PC-9 (cell line): ENCODE data around the gene MMP19. TPM values are rescaled to one million over a fixed set of nuclear protein-coding genes. Genes with fewer than 3 reads are reported as not detected.

Experiments used
- BruUV-seq: library from RNA; stranded (reverse); fragments of 400-500 nt; replicated peaks from 2 replicates; lab custom pipeline; 2021; lab: Mats Ljungman, UMichigan
- CTCF ChIA-PET: fragments of 300-600 bp; sonication (Branson Sonifier 250); formaldehyde crosslinking; loops from one replicate; lab custom pipeline; 2022; ENCODE audit warnings: antibody characterized with exemption; lab: Charles Lee
- POLR2A ChIA-PET: fragments of 300-600 bp; sonication (Branson Sonifier 250); formaldehyde crosslinking; loops from one replicate; lab custom pipeline; 2022; ENCODE audit warnings: antibody characterized with exemption; ENCODE audit not compliant: unreplicated experiment; lab: Charles Lee
- DNase-seq, 2 experiments: peaks; one replicate each; pipeline versions ENCODE4 v3.0.0 to v3.0.0-alpha.2; 2015 to 2022; ENCODE audit warnings: mixed read lengths in 1 of 2
- H2AFZ ChIP-seq: fragments of 200-600 bp; sonication (generic); 2 replicates; pipeline ENCODE4 v1.8.1; 2017; ENCODE audit warnings: antibody characterized with exemption
- H3F3A ChIP-seq: fragments of 200-600 bp; sonication (generic); 2 replicates; pipeline ENCODE4 v1.8.1; 2017; ENCODE audit warnings: antibody characterized with exemption, mild to moderate bottlenecking, low read depth; ENCODE audit not compliant: insufficient read depth
- H3K27ac ChIP-seq: fragments of 200-600 bp; sonication (generic); 2 replicates; pipeline ENCODE4 v1.6.1; 2016; ENCODE audit warnings: mixed run types
- H3K27me3 ChIP-seq: fragments of 200-600 bp; sonication (generic); 2 replicates; pipeline ENCODE4 v1.6.1; 2016; ENCODE audit warnings: low read depth, mixed run types; ENCODE audit not compliant: insufficient read depth
- H3K36me3 ChIP-seq: fragments of 200-600 bp; sonication (generic); 2 replicates; pipeline ENCODE4 v1.6.1; 2016; ENCODE audit warnings: low read depth, mixed run types
- H3K4me1 ChIP-seq: fragments of 200-600 bp; sonication (generic); replicated peaks from 2 replicates; pipeline ENCODE4 v1.6.1; 2016; ENCODE audit warnings: mixed run types; ENCODE audit not compliant: insufficient read depth
- H3K4me2 ChIP-seq: fragments of 200-600 bp; sonication (generic); 2 replicates; pipeline ENCODE4 v1.6.1; 2017; ENCODE audit warnings: mixed run types
- H3K4me3 ChIP-seq: fragments of 200-600 bp; sonication (generic); 2 replicates; pipeline ENCODE4 v1.6.1; 2016; ENCODE audit warnings: mixed run types
- H3K79me2 ChIP-seq: fragments of 200-600 bp; sonication (generic); 2 replicates; pipeline ENCODE4 v1.6.1; 2017; ENCODE audit warnings: low read depth, mixed run types
- H3K9me2 ChIP-seq: fragments of 200-600 bp; sonication (generic); 2 replicates; pipeline ENCODE4 v1.8.1; 2017; ENCODE audit warnings: mild to moderate bottlenecking; ENCODE audit not compliant: insufficient read depth
- H3K9me3 ChIP-seq: fragments of 200-600 bp; sonication (generic); 2 replicates; pipeline ENCODE4 v1.8.1; 2016; ENCODE audit warnings: low read depth; ENCODE audit not compliant: insufficient read depth
- H4K20me1 ChIP-seq: fragments of 200-600 bp; sonication (generic); 2 replicates; pipeline ENCODE4 v1.8.1; 2017; ENCODE audit not compliant: insufficient read depth
- CTCF ChIP-seq: fragments of 200-600 bp; sonication (generic); conservative IDR thresholded peaks from 2 replicates; pipeline ENCODE4 v1.6.1; 2017; ENCODE audit warnings: mixed run types, antibody characterized with exemption, mild to moderate bottlenecking, moderate library complexity
- EZH2 ChIP-seq: fragments of 200-600 bp; sonication (generic); IDR thresholded peaks from 2 replicates; pipeline ENCODE4 v1.8.0; 2017; ENCODE audit warnings: antibody characterized with exemption, low read depth
- intact Hi-C: fragments of 100-400 bp; cut with micrococcal nuclease; formaldehyde crosslinking; loops from one replicate; pipeline ENCODE4 v1.10.0; 2022; ENCODE audit not compliant: unreplicated experiment
- total RNA-seq: library from RNA; stranded (reverse); gene quantifications from 2 replicates; pipeline ENCODE4 v1.2.3, GENCODE V29; 2021

The MMP19 gene
- total RNA-seq, 1 experiment from 2014 or later: 0.83 TPM

GRCh38 chr12:55814257-55814656 is 28.5 kb downstream of the MMP19 start:
- Histone ChIP-seq H3F3A (peaks cover 10% of the 10 kb centered on the region), H3K9me3 (no peaks in the 10 kb centered on the region), H3K27me3 (no peaks in the 10 kb centered on the region), H3K9me2 (no peaks in the 10 kb centered on the region), H3K27ac (no peak overlapping the region), H3K79me2 (peaks cover 93% of the 10 kb centered on the region), H4K20me1 (peaks cover 54% of the 10 kb centered on the region), H3K4me3 (no peak overlapping the region), H3K4me2 (no peak overlapping the region), H3K4me1 (peaks cover 17% of the 10 kb centered on the region), H3K36me3 (no peaks in the 10 kb centered on the region; the same call in 1 of the 2 replicates), H2AFZ (no peak overlapping the region)
- no peak for TF ChIP-seq EZH2
- TF ChIP-seq CTCF: no peak
- POLR2A ChIA-PET: interaction anchor here (0.7 kb wide), 1 partner anchor 53 kb away, joined by 3 read pairs; no protein-coding TSS in a partner anchor
- CTCF ChIA-PET: no interaction called here
- intact Hi-C loops: no loop called here
- no TSS peak for BruUV-seq
- no peak for DNase-seq

DNA sequence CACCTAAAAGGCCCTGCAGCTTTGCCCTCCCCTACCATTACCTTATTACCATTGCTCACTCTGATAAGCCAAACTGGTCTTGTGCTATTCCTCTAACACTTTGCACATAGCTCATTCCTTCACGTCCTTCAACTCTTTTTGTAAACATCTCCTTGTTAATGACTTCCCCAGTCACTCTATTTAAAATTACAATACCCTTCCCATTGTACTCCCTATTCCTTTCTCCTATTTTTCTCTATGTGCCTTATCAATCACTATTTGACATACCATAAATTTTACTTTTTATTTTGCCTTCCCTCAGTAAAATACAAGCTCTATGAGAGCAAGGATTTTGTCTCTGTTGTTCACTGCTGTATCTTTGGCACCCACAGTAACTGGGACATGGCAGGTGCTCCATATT is 30.6 kb downstream of the MMP19 start:
- H3K9me3 ChIP-seq: no peaks in the 10 kb centered on the region
- no peaks in the 10 kb centered on the region for H3K27me3 ChIP-seq
- ChIA-PET CTCF (interaction anchor here (0.6 kb wide), 3 partner anchors 11 to 135 kb away, joined by 3 to 4 read pairs (median 3); no protein-coding TSS in a partner anchor), POLR2A (no interaction called here)
- H3K4me3 ChIP-seq: no peak overlapping the region
- H4K20me1 ChIP-seq: peaks cover 62% of the 10 kb centered on the region
- H3K79me2 ChIP-seq: peaks cover 97% of the 10 kb centered on the region
- no peak overlapping the region for H3K4me2 ChIP-seq
- H3F3A ChIP-seq: peaks cover 9% of the 10 kb centered on the region; the same call in 1 of the 2 replicates
- intact Hi-C loops: no loop called here
- H3K9me2 ChIP-seq: no peaks in the 10 kb centered on the region
- no TSS peak for BruUV-seq
- no peak overlapping the region for H2AFZ ChIP-seq
- TF ChIP-seq CTCF (no peak), EZH2 (no peak)
- no peak overlapping the region for H3K27ac ChIP-seq
- peaks cover 3% of the 10 kb centered on the region; the same call in 1 of the 2 replicates for H3K36me3 ChIP-seq
- H3K4me1 ChIP-seq: peaks cover 9% of the 10 kb centered on the region
- no peak for DNase-seq

DNA sequence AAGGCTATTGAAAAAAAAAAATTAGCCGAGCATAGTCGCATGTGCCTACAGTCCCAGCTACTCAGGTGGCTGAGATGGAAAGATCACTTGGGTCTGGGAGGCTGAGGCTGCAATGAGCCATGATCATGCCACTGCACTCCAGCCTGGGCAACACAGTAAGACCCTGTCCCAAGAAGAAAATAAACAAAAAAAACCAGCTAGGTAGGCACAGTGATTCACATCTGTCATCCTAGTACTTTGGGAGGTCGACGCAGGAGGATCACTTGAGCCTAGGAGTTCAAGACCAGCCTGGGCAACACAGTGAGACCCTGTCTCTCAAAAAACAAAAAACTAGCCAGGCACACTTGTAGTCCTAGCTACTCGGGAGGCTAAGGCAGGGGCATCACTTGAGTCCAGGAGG is 33.5 kb downstream of the MMP19 start:
- H3K79me2 ChIP-seq: peaks cover 87% of the 10 kb centered on the region
- intact Hi-C loops: no loop called here
- BruUV-seq: no TSS peak
- H3K4me2 ChIP-seq: no peak overlapping the region
- POLR2A ChIA-PET: no interaction called here
- peaks cover 6% of the 10 kb centered on the region; the same call in 1 of the 2 replicates for H3K36me3 ChIP-seq
- H3K9me2 ChIP-seq: no peaks in the 10 kb centered on the region
- no peak for DNase-seq
- no peaks in the 10 kb centered on the region for H3K27me3 ChIP-seq
- no peaks in the 10 kb centered on the region for H3K9me3 ChIP-seq
- CTCF ChIA-PET: interaction anchor here (0.6 kb wide), 1 partner anchor 68 kb away, joined by 4 read pairs; no protein-coding TSS in a partner anchor
- TF ChIP-seq CTCF (no peak), EZH2 (no peak)
- H3K4me3 ChIP-seq: no peak overlapping the region
- H4K20me1 ChIP-seq: peaks cover 71% of the 10 kb centered on the region
- no peak overlapping the region for H2AFZ ChIP-seq
- peaks cover 21% of the 10 kb centered on the region; the same call in 1 of the 2 replicates for H3F3A ChIP-seq
- no peaks in the 10 kb centered on the region for H3K4me1 ChIP-seq
- H3K27ac ChIP-seq: no peak overlapping the region
